ENCODE measurements around the gene ZNF619.

GRCh38 chr3:40456940-40457823, 19.7 kb upstream of the ZNF619 start, which contains the start of gene RPL14:
- TF ChIP-seq, protein P1, sequence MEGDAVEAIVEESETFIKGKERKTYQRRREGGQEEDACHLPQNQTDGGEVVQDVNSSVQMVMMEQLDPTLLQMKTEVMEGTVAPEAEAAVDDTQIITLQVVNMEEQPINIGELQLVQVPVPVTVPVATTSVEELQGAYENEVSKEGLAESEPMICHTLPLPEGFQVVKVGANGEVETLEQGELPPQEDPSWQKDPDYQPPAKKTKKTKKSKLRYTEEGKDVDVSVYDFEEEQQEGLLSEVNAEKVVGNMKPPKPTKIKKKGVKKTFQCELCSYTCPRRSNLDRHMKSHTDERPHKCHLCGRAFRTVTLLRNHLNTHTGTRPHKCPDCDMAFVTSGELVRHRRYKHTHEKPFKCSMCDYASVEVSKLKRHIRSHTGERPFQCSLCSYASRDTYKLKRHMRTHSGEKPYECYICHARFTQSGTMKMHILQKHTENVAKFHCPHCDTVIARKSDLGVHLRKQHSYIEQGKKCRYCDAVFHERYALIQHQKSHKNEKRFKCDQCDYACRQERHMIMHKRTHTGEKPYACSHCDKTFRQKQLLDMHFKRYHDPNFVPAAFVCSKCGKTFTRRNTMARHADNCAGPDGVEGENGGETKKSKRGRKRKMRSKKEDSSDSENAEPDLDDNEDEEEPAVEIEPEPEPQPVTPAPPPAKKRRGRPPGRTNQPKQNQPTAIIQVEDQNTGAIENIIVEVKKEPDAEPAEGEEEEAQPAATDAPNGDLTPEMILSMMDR (conservative IDR thresholded peaks at IDR 0.05), result no peak
- no peak for TF ChIP-seq EZH2 (IDR thresholded peaks at IDR 0.05; ENCODE audit: low read depth)
